ENCODE measurements around the gene NCBP1.
"Not testable (repeated sequence)": the region's sequence is repeated elsewhere in the genome, so short reads cannot be mapped to it uniquely, and the experiment has no call there.

The NCBP1 gene

GRCh38 chr9:97632985-97633858 is at the start of gene NCBP1, which contains the start of gene TSTD2:
TSS of gene NCBP1 (plus strand) at chr9:97633821. CDS start at chr9:97633882, 61 bp downstream.
TSS of gene TSTD2 (minus strand) at chr9:97633368. CDS start at chr9:97627562, 5,806 bp downstream.
- peak; percentile 94 to 100 (median 99) for DNase-seq

- DNase-seq: not testable (repeated sequence)
Observed at GRCh38 chr9:97584778-97585177, 48.8 kb upstream of the NCBP1 start.

DNA sequence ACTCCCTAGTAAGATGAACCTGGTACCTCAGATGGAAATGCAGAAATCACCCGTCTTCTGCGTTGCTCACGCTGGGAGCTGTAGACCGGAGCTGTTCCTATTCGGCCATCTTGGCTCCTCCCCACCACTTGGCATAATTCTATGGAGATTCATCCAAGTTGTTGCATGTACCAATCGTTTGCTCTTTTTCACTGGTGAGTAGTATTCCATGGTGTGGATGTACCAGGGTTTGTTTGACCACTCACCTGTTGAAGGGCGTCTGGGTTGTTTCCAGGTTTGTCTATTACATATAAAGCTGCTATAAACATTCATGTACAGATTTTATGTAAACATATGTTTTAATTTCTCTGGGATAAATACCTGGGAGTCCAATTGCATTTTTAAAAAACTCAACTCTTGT is 46.7 kb upstream of the NCBP1 start:
- not testable (repeated sequence) for DNase-seq

- DNase-seq: no peak
Observed at GRCh38 chr9:97591535-97591934, 42.1 kb upstream of the NCBP1 start.

DNA sequence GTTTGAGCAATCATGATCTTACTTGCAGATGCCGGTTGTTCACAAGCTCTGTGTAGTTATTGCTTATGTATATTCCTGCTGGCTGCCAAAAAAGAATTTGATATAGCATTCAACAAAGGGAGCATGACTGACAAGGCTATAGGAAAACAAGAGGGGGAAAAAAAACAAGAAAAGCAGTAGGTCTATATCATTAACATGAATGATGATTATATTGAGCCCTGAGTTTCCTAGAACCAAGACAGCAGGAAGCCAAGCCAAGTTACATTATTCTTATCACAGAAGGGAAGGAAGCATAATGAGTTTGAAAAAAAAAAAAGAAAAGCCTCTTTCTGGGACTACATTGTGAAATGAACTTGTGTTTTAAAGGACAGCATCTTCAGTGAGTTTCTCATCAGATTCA is 41.5 kb upstream of the NCBP1 start:
- DNase-seq: no peak

- DNase-seq: peak in 1 of 3 experiments; percentile 48
Observed at GRCh38 chr9:97593960-97594359, 39.7 kb upstream of the NCBP1 start.

DNA sequence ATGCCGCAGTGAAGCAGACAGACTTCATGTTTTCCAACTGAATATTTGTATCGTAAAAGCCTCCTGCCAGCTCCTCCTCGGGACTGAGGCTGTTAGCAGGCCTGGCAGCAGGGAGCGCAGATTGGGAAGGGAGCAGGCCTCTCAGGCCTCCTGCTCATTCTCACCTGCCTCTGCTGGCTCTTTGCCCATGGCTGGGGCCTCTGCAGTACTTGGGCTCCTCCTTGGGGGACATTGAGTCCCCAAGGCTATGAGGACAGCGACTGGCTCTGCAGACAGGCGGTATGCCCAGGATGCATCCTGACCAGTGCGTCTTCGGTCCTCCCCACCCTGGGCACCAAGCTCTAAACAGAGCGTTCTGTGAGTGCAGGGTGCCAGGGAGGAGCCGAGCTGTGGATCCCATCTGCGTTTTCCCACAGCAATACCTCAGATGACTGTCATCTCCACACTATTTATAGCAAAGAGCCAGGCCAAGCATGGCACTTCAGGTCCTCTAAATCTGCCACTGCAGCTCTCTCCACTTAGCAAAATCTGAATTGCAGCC is 39.2 kb upstream of the NCBP1 start:
- DNase-seq: peak in 2 of 3 experiments; percentile 53 to 58

DNA sequence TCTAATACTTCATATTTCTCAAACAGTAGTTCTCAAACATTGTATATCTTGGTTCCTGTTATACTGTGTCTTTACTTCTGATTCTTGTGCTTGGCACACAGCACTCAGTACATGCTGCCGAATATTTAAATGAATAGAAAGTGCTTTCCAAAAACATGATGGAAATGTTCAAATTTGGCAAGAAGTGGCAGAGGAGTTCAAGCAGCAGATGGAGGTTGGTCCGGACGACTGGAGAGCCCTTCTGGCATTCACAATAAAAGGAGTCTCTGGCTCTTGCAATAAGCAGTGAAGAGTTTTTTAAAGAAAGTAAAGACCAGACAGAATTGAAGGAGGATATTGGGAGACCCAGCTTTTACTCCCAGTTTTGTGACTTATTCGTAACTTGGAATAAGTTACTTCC is 36.7 kb upstream of the NCBP1 start:
- DNase-seq: no peak

- DNase-seq: peak; percentile 35 to 86 (median 55)
Observed at GRCh38 chr9:97598461-97599288, 34.9 kb upstream of the NCBP1 start.

DNA sequence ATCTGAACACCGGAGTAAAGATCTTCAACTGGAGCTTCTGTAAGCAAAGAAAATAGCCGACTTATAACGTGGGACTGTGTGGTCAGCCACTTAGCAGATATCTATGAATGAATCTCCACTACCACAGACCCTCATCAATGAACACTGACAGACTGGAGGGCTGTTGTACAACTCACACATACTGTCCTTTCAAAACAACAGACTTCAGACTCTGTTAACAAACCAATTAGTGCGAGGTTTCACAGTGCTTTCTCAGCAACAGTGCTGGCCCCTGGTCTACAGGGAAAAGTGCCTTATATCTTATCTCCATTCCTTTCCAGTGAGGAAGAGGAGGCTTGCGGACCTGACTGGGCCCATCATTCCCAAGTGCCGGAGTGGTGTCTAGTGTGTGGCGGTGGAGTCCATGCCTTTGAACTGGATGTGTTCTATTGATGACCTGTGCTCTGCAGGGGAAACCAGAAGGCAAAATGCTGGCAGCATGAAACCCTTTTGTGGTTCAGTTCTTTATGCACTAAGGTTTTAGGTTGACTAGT is 34.2 kb upstream of the NCBP1 start:
- no peak for DNase-seq

GRCh38 chr9:97600531-97601227 is 32.9 kb upstream of the NCBP1 start:
- DNase-seq: no peak

DNA sequence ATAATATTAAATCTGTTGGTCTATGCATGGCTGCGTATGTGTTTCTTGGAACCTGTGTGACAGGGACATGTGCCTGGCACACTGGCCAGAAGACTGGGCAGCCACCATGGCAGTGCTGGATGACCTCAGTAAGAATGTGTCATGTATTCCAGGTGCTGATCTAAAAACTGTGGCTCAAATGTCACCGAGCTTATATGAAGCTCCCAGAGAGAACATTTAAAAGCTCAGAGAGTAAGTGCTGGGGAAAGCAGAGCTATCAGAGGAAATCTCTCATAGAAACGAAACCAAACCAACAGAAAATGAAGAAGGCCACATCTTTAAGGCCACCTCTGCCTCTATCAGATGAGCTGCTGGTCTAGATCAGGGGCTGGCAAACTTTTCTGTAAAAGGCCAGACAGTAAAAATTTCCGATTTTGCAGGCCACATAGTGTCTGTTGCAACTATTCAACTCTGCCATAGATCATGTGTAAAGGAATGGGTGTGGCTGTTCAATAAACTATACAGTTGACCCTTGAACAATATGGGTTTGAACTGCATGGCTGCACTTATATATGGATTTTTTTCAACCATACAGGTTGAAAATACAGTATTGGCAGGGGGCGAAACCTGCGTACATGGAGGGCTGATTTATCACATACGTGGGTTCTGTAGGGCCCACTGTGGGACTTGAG is 32.3 kb upstream of the NCBP1 start:
- DNase-seq: no peak

GRCh38 chr9:97602430-97602829 is 31.2 kb upstream of the NCBP1 start:
- no peak for DNase-seq

DNA sequence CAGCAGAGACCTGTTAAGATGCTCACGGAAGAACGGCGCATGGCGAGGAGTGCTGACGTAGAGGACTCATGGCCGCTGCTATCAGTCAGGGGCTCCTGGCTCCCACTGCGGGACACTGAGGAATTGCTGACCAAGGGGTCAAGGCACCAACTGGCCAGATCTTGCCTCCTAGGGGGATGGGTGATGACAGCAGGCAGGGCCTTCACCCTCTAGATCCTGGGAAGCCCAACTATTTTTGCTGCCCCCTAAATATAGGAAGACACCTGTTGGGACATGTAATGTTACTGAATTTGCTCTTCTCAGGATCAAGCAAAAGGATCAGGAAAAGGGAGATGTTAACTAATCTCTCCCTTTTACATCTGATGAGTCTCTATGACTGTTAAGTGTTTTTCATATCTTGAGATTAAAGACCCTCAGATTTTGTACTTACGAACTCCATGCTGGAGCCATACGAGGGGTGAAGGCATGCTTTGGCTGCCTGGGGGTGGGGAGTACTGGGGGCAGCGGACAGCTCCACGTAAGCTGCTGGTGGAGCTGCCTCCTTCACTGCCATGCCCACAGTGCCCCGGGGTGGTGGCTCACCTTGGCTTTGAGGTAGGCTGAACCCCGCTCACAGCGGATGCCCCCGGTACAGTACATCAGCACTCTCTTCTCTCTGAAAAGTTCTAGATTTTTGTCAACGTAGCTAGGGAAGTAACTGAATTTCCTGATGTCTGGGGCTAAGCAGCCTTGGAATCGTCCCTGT is 28.5 kb upstream of the NCBP1 start:
- DNase-seq: no peak

DNA sequence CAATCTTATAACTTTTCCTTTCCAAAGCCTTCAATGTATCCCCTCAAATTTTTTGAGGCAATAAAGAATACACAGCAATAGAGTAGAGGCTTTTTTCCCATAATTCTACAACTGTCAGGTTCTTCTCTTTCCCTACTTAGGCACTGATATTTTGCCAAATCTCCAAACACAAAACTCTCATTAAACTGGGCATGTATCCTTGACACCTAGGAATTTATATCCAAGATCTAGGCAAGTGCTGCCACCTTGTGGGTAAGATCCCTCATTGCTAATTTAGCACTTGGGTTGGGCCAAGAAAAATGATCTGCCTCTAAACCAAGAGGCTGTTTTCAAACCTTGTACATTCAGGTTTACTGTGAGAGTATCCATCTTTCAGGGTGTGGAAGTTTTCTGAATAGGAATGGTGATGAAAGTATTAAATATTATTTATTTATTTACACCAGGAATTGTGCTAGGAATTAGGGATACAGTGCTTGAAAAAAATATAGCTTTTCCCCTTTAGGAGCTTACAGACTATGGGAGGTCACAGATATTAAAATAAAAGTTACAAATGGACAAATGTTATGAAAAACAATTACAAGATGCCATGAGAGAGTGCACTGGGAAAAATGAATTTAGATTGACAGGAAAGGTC is 18.1 kb upstream of the NCBP1 start:
- DNase-seq: peak; percentile 48 to 83 (median 53)

DNA sequence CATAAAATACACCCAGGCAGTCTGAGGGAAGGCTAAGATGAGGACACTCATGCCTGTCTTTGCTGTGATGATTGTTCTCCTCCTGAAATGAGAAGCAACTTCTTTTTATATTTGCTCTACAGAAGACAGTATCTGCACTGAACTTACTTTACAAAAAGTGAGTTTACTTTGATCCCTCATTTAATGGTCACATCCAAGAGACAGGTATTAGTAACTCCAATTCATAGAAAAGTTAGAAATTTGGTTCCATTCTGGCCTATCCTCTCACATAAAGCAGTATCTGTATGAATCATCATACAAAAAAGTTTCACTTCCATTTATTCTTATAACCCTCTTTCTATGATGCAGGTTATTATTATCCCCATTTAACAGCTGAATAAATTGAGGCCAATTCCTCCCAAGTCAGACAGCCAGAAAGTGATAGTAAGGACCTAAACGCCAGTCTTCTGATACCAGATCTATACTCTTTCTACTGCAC is 15.6 kb upstream of the NCBP1 start:
- no peak for DNase-seq

GRCh38 chr9:97620063-97620462 is 13.6 kb upstream of the NCBP1 start:
- DNase-seq: not testable (repeated sequence)

DNA sequence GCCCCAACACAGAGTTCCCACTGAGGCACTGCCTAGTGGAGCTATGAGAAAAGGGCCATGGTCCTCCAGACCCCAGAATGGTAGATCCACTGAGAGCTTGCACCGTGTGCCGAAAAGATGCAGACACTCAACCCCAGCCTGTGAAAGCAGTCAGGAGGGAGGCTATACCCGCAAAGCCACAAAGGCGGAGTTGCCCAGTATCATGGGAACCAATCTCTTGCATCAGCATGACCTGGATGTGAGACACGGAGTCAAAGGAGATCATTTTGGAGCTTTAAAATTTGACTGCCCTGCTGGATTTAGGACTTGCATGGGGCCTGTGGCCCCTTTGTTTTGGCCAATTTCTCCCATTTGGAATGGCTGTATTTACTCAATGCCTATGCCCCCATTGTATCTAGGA is 11.1 kb upstream of the NCBP1 start:
- DNase-seq: not testable (repeated sequence)

GRCh38 chr9:97623946-97624345 is 9.7 kb upstream of the NCBP1 start:
- DNase-seq: no peak

GRCh38 chr9:97625620-97626019 is 8.0 kb upstream of the NCBP1 start:
- DNase-seq: no peak

Data from NCI-H1417 (cell line).